Vagina (tissue), 2 donors: ENCODE measurements around the gene PSMD11. TPM values are rescaled to one million over a fixed set of nuclear protein-coding genes. Genes with fewer than 3 reads are reported as not detected.

ENCODE experiments used
- DNase-seq, 2 donors: peaks; one replicate each; pipeline ENCODE4 v3.0.0-alpha.2; 2017; ENCODE audit errors: extremely low spot score in 2 of 2
- H3K27ac ChIP-seq: fragments of 200-600 bp; sonication (generic); one replicate; pipeline ENCODE4 v1.5.1; 2019
- H3K27me3 ChIP-seq: fragments of 200-600 bp; sonication (generic); one replicate; pipeline ENCODE4 v1.5.1; 2019
- H3K36me3 ChIP-seq, 2 donors: fragments of 200-600 bp; sonication (generic); one replicate each; pipeline ENCODE4 v1.5.1; 2017 to 2019
- H3K4me1 ChIP-seq: fragments of 200-600 bp; sonication (generic); one replicate; pipeline ENCODE4 v1.5.1; 2019
- H3K4me3 ChIP-seq, 2 donors: fragments of 200-600 bp; sonication (generic); 1 replicate in 1 of 2; 2 replicates in 1 of 2; pipeline ENCODE4 v1.5.1; 2016 to 2019
- H3K9me3 ChIP-seq: fragments of 200-600 bp; sonication (generic); one replicate; pipeline ENCODE4 v1.5.1; 2019
- POLR2A ChIP-seq, 2 donors: fragments of 450-650 bp; IDR thresholded peaks; one replicate each; pipeline ENCODE4 v1.6.1; 2017; ENCODE audit warnings: antibody characterized with exemption in 2 of 2, mild to moderate bottlenecking in 2 of 2, moderate library complexity in 2 of 2
- POLR2AphosphoS5 ChIP-seq, 2 donors: sonication (generic); formaldehyde crosslinking; IDR thresholded peaks; one replicate each; pipeline ENCODE4 v1.9.0; 2017; ENCODE audit warnings: antibody characterized with exemption in 2 of 2, mild to moderate bottlenecking in 2 of 2, low read depth in 1 of 2; ENCODE audit not compliant: insufficient read depth in 1 of 2
- intact Hi-C: fragments of 100-400 bp; cut with DNase I; formaldehyde crosslinking; loops from one replicate; pipeline ENCODE4 v1.15.1; 2023
- total RNA-seq: library from RNA; depleted of rRNA; stranded (reverse); fragments of >200 nt; gene quantifications from one replicate; pipeline ENCODE4 v1.2.3, GENCODE V29; 2016
- TF ChIP-seq, protein P1 (sequence below), 3 experiments: fragments of 450-650 bp in 2 of 3; fragments of 200-600 bp in 1 of 3; sonication (generic) in 1 of 3; IDR thresholded peaks; one replicate each; pipeline ENCODE4 v1.5.1; 2017 to 2019; ENCODE audit warnings: antibody characterized with exemption in 3 of 3, mild to moderate bottlenecking in 2 of 3, moderate library complexity in 2 of 3

The PSMD11 gene
- total RNA-seq, 1 donor from 2014 or later: 46.9 TPM

DNA sequence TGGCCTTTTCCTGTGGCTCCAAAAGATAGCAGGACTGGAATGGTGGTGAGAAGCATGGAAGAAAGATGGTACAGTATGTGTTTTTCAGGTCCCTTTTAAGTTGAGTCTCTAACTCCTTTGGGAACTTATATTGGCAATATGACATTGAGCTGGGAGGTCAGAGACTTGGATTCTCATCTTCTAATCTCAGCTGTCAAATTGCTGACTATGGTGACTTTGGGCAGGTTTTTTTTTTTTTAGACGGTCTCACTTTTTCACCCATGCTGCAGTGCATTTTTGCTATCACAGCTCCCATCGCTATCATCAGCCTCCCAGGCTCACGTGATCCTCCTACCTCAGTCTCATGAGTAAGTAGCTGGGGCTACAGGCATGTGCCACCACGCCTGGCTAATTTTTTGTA lies 27.3 kb downstream of the PSMD11 start:
- H3K36me3 ChIP-seq: peaks cover 3 to 82% of the 10 kb centered on the region in 2 donors

DNA sequence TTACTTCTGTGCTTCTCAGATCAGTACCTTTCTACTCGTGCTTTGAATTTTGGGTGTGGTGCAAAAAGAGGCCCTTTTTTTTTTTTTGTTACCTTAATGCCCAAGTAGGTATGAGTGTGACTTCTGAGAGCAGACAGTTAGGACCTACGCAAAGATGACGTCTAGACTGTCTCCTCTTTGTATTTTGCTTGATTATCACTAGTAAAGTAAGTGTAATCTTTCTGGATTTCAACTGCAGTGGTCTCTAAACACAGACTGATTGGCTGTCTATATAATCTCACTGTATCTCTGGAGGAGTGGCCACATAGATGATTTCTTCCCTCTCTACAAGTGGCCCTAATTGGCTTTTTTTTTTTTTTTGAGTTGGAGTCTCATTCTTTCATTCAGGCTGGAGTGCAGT lies 30.9 kb downstream of the PSMD11 start:
- H3K36me3 ChIP-seq: peaks cover 3 to 95% of the 10 kb centered on the region in 2 donors
- intact Hi-C loops: no loop called here

More for the DNA sequence above, 27.3 kb downstream of the PSMD11 start:
- TF ChIP-seq, protein P1, sequence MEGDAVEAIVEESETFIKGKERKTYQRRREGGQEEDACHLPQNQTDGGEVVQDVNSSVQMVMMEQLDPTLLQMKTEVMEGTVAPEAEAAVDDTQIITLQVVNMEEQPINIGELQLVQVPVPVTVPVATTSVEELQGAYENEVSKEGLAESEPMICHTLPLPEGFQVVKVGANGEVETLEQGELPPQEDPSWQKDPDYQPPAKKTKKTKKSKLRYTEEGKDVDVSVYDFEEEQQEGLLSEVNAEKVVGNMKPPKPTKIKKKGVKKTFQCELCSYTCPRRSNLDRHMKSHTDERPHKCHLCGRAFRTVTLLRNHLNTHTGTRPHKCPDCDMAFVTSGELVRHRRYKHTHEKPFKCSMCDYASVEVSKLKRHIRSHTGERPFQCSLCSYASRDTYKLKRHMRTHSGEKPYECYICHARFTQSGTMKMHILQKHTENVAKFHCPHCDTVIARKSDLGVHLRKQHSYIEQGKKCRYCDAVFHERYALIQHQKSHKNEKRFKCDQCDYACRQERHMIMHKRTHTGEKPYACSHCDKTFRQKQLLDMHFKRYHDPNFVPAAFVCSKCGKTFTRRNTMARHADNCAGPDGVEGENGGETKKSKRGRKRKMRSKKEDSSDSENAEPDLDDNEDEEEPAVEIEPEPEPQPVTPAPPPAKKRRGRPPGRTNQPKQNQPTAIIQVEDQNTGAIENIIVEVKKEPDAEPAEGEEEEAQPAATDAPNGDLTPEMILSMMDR (IDR thresholded peaks at IDR 0.05): no peak
- TF ChIP-seq POLR2A (IDR thresholded peaks at IDR 0.05) (no peak), POLR2AphosphoS5 (IDR thresholded peaks at IDR 0.05; ENCODE audit: insufficient read depth in 1 of 2, low read depth in 1 of 2) (no peak)
- Histone ChIP-seq H3K27ac (no peak overlapping the region), H3K4me1 (no peaks in the 10 kb centered on the region), H3K9me3 (no peaks in the 10 kb centered on the region), H3K4me3 (no peak overlapping the region), H3K27me3 (no peaks in the 10 kb centered on the region)
- no peak for DNase-seq
- intact Hi-C loops: no loop called here

DNA sequence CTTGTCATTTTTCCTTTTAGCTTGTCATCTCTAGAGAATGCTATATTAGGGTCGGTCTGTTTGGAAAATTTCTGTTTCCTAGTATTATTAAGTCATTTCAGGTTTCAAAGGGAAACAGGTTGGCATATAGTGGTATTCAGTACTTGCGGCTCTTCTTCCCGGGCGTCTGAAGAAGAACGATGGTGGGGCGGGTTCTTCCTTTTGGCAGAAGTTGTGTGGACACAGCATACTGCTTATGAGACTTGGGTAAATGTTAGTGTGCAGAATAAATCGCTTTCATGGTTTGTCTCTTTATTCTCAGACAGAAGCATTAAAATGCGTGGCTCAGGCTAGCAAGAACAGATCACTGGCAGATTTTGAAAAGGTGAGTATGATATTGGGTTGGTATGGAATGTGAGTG lies 32.9 kb downstream of the PSMD11 start:
- Histone ChIP-seq H3K4me3 (no peak overlapping the region), H3K36me3 (peaks cover 3 to 90% of the 10 kb centered on the region in 2 donors), H3K4me1 (no peaks in the 10 kb centered on the region), H3K9me3 (no peaks in the 10 kb centered on the region), H3K27ac (no peak overlapping the region), H3K27me3 (no peaks in the 10 kb centered on the region)
- TF ChIP-seq, protein P1 (IDR thresholded peaks at IDR 0.05): no peak
- TF ChIP-seq POLR2AphosphoS5 (IDR thresholded peaks at IDR 0.05; ENCODE audit: insufficient read depth in 1 of 2, low read depth in 1 of 2): no peak
- no peak for TF ChIP-seq POLR2A (IDR thresholded peaks at IDR 0.05)
- intact Hi-C loops: no loop called here
- DNase-seq: no peak

More for the DNA sequence above, 30.9 kb downstream of the PSMD11 start:
- DNase-seq: no peak
- Histone ChIP-seq H3K4me3 (no peak overlapping the region), H3K27me3 (no peaks in the 10 kb centered on the region), H3K27ac (no peak overlapping the region), H3K9me3 (no peaks in the 10 kb centered on the region), H3K4me1 (no peaks in the 10 kb centered on the region)
- TF ChIP-seq POLR2A (IDR thresholded peaks at IDR 0.05): no peak

DNA sequence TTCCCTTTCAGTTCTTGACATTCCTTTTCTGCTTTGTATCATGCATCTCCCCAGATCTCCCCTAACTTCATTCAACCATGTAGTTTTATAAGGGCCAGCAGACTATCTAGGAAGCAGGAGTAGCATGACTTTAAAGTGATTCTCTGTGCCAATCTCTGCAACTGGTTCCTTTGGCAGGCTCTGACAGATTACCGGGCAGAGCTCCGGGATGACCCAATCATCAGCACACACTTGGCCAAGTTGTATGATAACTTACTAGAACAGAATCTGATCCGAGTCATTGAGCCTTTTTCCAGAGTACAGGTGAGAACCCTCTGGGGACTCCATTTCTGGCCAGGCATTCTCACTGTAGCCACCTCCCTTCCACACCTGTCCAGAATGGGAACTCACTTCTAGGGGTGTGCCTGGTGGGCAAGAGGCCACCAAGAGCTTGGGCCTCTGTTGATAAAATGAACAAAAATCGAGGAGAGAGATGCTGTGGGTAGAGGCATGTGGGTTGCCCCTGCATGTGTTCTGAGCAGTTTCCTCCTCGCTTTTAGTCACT lies 34.8 kb downstream of the PSMD11 start:
- H3K9me3 ChIP-seq: no peaks in the 10 kb centered on the region
- intact Hi-C loops: no loop called here
- peaks cover 3 to 73% of the 10 kb centered on the region in 2 donors for H3K36me3 ChIP-seq
- H3K4me3 ChIP-seq: no peak overlapping the region
- no peak overlapping the region for H3K27ac ChIP-seq
- no peaks in the 10 kb centered on the region for H3K27me3 ChIP-seq
- peaks cover 12% of the 10 kb centered on the region for H3K4me1 ChIP-seq
- no peak for DNase-seq
- TF ChIP-seq POLR2A (IDR thresholded peaks at IDR 0.05): no peak
- no peak for TF ChIP-seq POLR2AphosphoS5 (IDR thresholded peaks at IDR 0.05; ENCODE audit: insufficient read depth in 1 of 2, low read depth in 1 of 2)
- TF ChIP-seq, protein P1 (IDR thresholded peaks at IDR 0.05): no peak

DNA sequence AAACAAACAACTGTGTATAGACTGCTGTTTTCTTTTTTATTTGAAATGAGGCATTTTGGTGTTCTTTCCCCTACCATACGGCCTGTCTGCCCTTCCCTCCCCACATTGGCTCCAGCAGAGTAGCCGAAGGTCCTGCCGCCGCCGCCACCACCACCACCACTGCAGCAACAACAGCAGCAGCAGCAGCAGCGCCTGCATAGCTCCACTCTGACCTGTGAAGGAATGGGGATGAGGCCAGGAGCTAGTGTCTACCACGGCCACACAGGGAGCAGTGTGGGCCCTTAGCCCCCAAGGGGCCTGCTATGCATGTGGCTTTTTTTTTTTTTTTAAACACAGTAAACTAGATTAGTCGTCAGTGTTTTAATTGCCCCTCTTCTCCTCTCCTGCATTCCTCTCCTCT lies 36.9 kb downstream of the PSMD11 start:
- Histone ChIP-seq H3K36me3 (peaks cover 2 to 52% of the 10 kb centered on the region in 2 donors), H3K4me3 (no peak overlapping the region), H3K9me3 (no peaks in the 10 kb centered on the region), H3K27ac (no peak overlapping the region), H3K27me3 (no peaks in the 10 kb centered on the region), H3K4me1 (peaks cover 22% of the 10 kb centered on the region)
- DNase-seq: no peak
- intact Hi-C loops: no loop called here
- no peak for TF ChIP-seq POLR2AphosphoS5 (IDR thresholded peaks at IDR 0.05; ENCODE audit: insufficient read depth in 1 of 2, low read depth in 1 of 2)
- TF ChIP-seq, protein P1 (IDR thresholded peaks at IDR 0.05): no peak
- no peak for TF ChIP-seq POLR2A (IDR thresholded peaks at IDR 0.05)
